ENCODE measurements around the gene THSD4. TPM values are rescaled to one million over a fixed set of nuclear protein-coding genes. Genes with fewer than 3 reads are reported as not detected.

Gene THSD4
- total and polyA plus RNA-seq, 9 of the 15 experiments (the other 6 are each of a cell fraction or from before 2014, with no cell fraction given), result 0.04 TPM; not detected in 5

- 4% methylated on average over 8 of the region's 9 CpGs for WGBS (ENCODE audit: insufficient coverage, low coverage, missing lambda C conversion rate)
Measured at GRCh38 chr15:71275566-71276335, 160.5 kb downstream of the THSD4 start.

GRCh38 chr15:71276336-71276665, 161.0 kb downstream of the THSD4 start:
- TF ChIP-seq GTF3C2 (IDR thresholded peaks at IDR 0.05; ENCODE audit: borderline replicate concordance, extremely low read depth, insufficient read length), result no peak
- no peak for TF ChIP-seq PML (IDR thresholded peaks at IDR 0.05; ENCODE audit: low read length)
- FAIRE-seq, result no peak
- intact Hi-C loops (cut with micrococcal nuclease) (no loop called here), in situ Hi-C loops (cut with MboI) (no loop called here)
- POLR2A ChIA-PET, result no interaction called here
- CTCF ChIA-PET (ENCODE audit: low intra/inter-chr PET ratio), result no interaction called here
- Histone ChIP-seq H2AFZ (ENCODE audit: low read depth, low read length) (no peak overlapping the region), H3K27me3 (ENCODE audit: control insufficient read depth in 2 of 2, insufficient read depth in 2 of 2, low read length in 2 of 2) (peaks cover 0 to 8% of the 10 kb centered on the region in 2 experiments; a peak in 2 of 5 replicates), H4K20me1 (replicated peaks; ENCODE audit: control insufficient read depth, insufficient read depth, low read length) (no peaks in the 10 kb centered on the region), H3K4me1 (replicated peaks in 1 of 2; ENCODE audit: control insufficient read depth in 2 of 2, insufficient read depth in 2 of 2, low read length in 2 of 2) (no peaks in the 10 kb centered on the region), H3K9ac (ENCODE audit: insufficient read depth in 1 of 2, low read depth in 2 of 2, low read length in 2 of 2) (no peak overlapping the region), H3K4me2 (ENCODE audit: insufficient read depth, low read length) (no peak overlapping the region), H3K79me2 (ENCODE audit: control insufficient read depth, insufficient read depth, low read length) (no peaks in the 10 kb centered on the region), H3K27ac (ENCODE audit: extremely low read depth, low read depth, low read length) (no peak overlapping the region), H3K9me1 (ENCODE audit: control insufficient read depth, insufficient read depth, low read length) (no peaks in the 10 kb centered on the region), H3K9me3 (replicated peaks; ENCODE audit: control insufficient read depth, insufficient read depth, low read depth, low read length) (no peaks in the 10 kb centered on the region), H3K36me3 (ENCODE audit: control insufficient read depth, insufficient read depth, low read length) (no peaks in the 10 kb centered on the region), H3K4me3 (no peak overlapping the region)
- 3% methylated on average over 4 of the region's 4 CpGs for WGBS (ENCODE audit: insufficient coverage, low coverage, missing lambda C conversion rate)
- no peak for ATAC-seq
- DNase-seq (ENCODE audit: extremely low read depth in 1 of 4, low spot score in 3 of 4), result no peak
- BruUV-seq (replicated peaks), result no TSS peak

More at GRCh38 chr15:71275566-71276335, 160.5 kb downstream of the THSD4 start:
- H4K20me1 ChIP-seq (replicated peaks; ENCODE audit: control insufficient read depth, insufficient read depth, low read length), result no peaks in the 10 kb centered on the region
- intact Hi-C loops (cut with micrococcal nuclease) (no loop called here), in situ Hi-C loops (cut with MboI) (no loop called here)
- TF ChIP-seq FOXP1 (CRISPR knock-in tag; IDR thresholded peaks at IDR 0.05) (no peak), FIP1L1 (IDR thresholded peaks at IDR 0.05; ENCODE audit: low read depth, low read length, poor library complexity, severe bottlenecking) (no peak), NR2C1 (IDR thresholded peaks at IDR 0.05) (no peak), NR2C1 (tag; IDR thresholded peaks at IDR 0.05) (no peak), HNRNPL (IDR thresholded peaks at IDR 0.05; ENCODE audit: low read depth, low read length) (no peak), ESRRB (CRISPR knock-in tag; IDR thresholded peaks at IDR 0.05; ENCODE audit: borderline replicate concordance) (no peak), ZNF699 (CRISPR knock-in tag; IDR thresholded peaks at IDR 0.05; ENCODE audit: insufficient replicate concordance) (no peak)
- no peak overlapping the region for H3K4me3 ChIP-seq
- H3K79me2 ChIP-seq (ENCODE audit: control insufficient read depth, insufficient read depth, low read length), result no peaks in the 10 kb centered on the region
- DNase-seq (ENCODE audit: extremely low read depth in 1 of 4, low spot score in 3 of 4) (no peak), ATAC-seq (no peak), FAIRE-seq (no peak)
- ChIA-PET POLR2A (no interaction called here), CTCF (ENCODE audit: low intra/inter-chr PET ratio) (no interaction called here)
- H3K27ac ChIP-seq (ENCODE audit: extremely low read depth, low read depth, low read length), result no peak overlapping the region
- no peak overlapping the region for H2AFZ ChIP-seq (ENCODE audit: low read depth, low read length)
- no peak overlapping the region for H3K4me2 ChIP-seq (ENCODE audit: insufficient read depth, low read length)
- H3K27me3 ChIP-seq (ENCODE audit: control insufficient read depth in 2 of 2, insufficient read depth in 2 of 2, low read length in 2 of 2), result peaks cover 0 to 8% of the 10 kb centered on the region in 2 experiments; a peak in 2 of 5 replicates
- no peaks in the 10 kb centered on the region for H3K36me3 ChIP-seq (ENCODE audit: control insufficient read depth, insufficient read depth, low read length)
- BruUV-seq (replicated peaks), result no TSS peak
- H3K9me3 ChIP-seq (replicated peaks; ENCODE audit: control insufficient read depth, insufficient read depth, low read depth, low read length), result no peaks in the 10 kb centered on the region
- no peaks in the 10 kb centered on the region for H3K4me1 ChIP-seq (replicated peaks in 1 of 2; ENCODE audit: control insufficient read depth in 2 of 2, insufficient read depth in 2 of 2, low read length in 2 of 2)
- H3K9ac ChIP-seq (ENCODE audit: insufficient read depth in 1 of 2, low read depth in 2 of 2, low read length in 2 of 2), result no peak overlapping the region
- H3K9me1 ChIP-seq (ENCODE audit: control insufficient read depth, insufficient read depth, low read length), result no peaks in the 10 kb centered on the region
